Stimulated activated CD8-positive, alpha-beta memory T cell treated with anti-CD3 and anti-CD28 coated beads, Interleukin-12 subunit alpha, Interleukin-12 subunit beta, amount 100 ng/mL, for 24 hours (primary cell): Measurements from ENCODE around the gene PMPCB.
"Not testable (repeated sequence)": the region's sequence is repeated elsewhere in the genome, so short reads cannot be mapped to it uniquely, and the experiment has no call there.

ENCODE experiments used
- DNase-seq: peaks from one replicate; pipeline ENCODE4 v3.0.0-alpha.2; 2020; ENCODE audit errors: extremely low read depth

The PMPCB gene

GRCh38 chr7:103296901-103297836 is at the start of gene PMPCB:
TSS of gene PMPCB (plus strand) at chr7:103297435. CDS start at chr7:103297460, 25 bp downstream.
- DNase-seq = peak; percentile 88

- not testable (repeated sequence) for DNase-seq
Observed at GRCh38 chr7:103253699-103254506, 43.3 kb upstream of the PMPCB start.

GRCh38 chr7:103264054-103264453 is 33.2 kb upstream of the PMPCB start:
- DNase-seq = not testable (repeated sequence)

GRCh38 chr7:103266229-103266628 is 31.0 kb upstream of the PMPCB start:
- DNase-seq = not testable (repeated sequence)

GRCh38 chr7:103273374-103273773 is 23.9 kb upstream of the PMPCB start:
- not testable (repeated sequence) for DNase-seq

- DNase-seq = not testable (repeated sequence)
Observed at GRCh38 chr7:103274867-103275266, 22.4 kb upstream of the PMPCB start.

- DNase-seq = not testable (repeated sequence)
Observed at GRCh38 chr7:103278195-103278594, 19.0 kb upstream of the PMPCB start.

GRCh38 chr7:103279636-103279962 is 17.6 kb upstream of the PMPCB start:
- not testable (repeated sequence) for DNase-seq

GRCh38 chr7:103279963-103280802 is 17.1 kb upstream of the PMPCB start:
- DNase-seq = peak; percentile 79

GRCh38 chr7:103280803-103281155 is 16.5 kb upstream of the PMPCB start:
- DNase-seq = not testable (repeated sequence)

- not testable (repeated sequence) for DNase-seq
Observed at GRCh38 chr7:103282802-103283427, 14.3 kb upstream of the PMPCB start.

- no peak for DNase-seq
Observed at GRCh38 chr7:103292122-103292521, 5.1 kb upstream of the PMPCB start.

- no peak for DNase-seq
Observed at GRCh38 chr7:103293526-103293925, 3.7 kb upstream of the PMPCB start.

- no peak for DNase-seq
Observed at GRCh38 chr7:103297837-103298179, 573 bp downstream of the PMPCB start.

- no peak for DNase-seq
Observed at GRCh38 chr7:103299660-103300059, 2.4 kb downstream of the PMPCB start.

GRCh38 chr7:103301441-103301840 is 4.2 kb downstream of the PMPCB start:
- no peak for DNase-seq

- no peak for DNase-seq
Observed at GRCh38 chr7:103307503-103308231, 10.4 kb downstream of the PMPCB start.

GRCh38 chr7:103314852-103315251 is 17.6 kb downstream of the PMPCB start:
- no peak for DNase-seq

- DNase-seq = no peak
Observed at GRCh38 chr7:103316380-103316941, 19.2 kb downstream of the PMPCB start.

GRCh38 chr7:103317009-103317408 is 19.8 kb downstream of the PMPCB start:
- DNase-seq = no peak
